Astrocyte (in vitro differentiated cells and primary cell): ENCODE results near the gene TCEANC2.

Experiments used
- CTCF ChIP-seq: IDR thresholded peaks from 2 replicates; pipeline ENCODE4 v1.5.1; 2011; ENCODE audit warnings: low read depth, mild to moderate bottlenecking, inconsistent platforms, low read length, moderate library complexity; ENCODE audit not compliant: insufficient read depth
- EZH2 ChIP-seq: IDR thresholded peaks from 2 replicates; pipeline ENCODE4 v1.6.1; 2012; ENCODE audit warnings: mild to moderate bottlenecking, low read length, inconsistent platforms; ENCODE audit not compliant: insufficient read depth

- TF ChIP-seq CTCF, result no peak
- TF ChIP-seq EZH2, result no peak
Observed at GRCh38 chr1:54122992-54123391, 69.6 kb downstream of the TCEANC2 start.
